ENCODE data around the gene MRPL52.

DNA sequence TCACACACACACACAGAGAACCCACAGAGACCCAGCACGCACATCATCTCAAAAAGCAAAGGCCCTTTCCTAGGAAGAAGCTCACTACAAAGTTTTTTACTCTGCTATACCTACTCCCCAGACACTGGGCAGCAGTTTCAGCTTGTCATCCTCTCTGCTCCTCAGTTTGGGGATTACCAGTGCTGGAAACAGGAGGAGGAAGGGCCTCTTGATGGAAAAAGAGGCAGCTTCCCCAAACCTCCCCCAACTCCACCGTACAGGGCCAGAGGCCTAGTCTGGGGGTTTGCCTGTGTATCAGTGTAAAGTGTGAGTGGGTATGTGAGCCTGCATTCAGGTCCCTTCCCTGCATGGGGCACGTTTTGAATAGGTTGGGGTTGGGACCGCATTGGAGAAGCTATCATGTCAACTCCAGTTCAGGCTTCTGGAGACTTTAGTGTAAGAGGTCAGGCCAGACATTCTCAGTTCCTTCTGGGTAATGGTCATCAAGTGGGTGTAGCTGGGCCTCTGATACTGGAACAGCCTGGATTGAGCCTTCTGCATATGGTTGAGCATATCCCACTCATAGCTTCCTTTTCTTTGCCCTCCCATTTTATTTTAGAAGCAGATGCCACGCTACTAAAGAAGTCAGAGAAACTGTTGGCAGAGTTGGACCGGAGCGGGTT lies 54.5 kb downstream of the MRPL52 start:
- TF ChIP-seq, protein P1, sequence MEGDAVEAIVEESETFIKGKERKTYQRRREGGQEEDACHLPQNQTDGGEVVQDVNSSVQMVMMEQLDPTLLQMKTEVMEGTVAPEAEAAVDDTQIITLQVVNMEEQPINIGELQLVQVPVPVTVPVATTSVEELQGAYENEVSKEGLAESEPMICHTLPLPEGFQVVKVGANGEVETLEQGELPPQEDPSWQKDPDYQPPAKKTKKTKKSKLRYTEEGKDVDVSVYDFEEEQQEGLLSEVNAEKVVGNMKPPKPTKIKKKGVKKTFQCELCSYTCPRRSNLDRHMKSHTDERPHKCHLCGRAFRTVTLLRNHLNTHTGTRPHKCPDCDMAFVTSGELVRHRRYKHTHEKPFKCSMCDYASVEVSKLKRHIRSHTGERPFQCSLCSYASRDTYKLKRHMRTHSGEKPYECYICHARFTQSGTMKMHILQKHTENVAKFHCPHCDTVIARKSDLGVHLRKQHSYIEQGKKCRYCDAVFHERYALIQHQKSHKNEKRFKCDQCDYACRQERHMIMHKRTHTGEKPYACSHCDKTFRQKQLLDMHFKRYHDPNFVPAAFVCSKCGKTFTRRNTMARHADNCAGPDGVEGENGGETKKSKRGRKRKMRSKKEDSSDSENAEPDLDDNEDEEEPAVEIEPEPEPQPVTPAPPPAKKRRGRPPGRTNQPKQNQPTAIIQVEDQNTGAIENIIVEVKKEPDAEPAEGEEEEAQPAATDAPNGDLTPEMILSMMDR (conservative IDR thresholded peaks at IDR 0.05): no peak
- no peak for TF ChIP-seq ZFX (IDR thresholded peaks at IDR 0.05)
